Measurements from ENCODE around the gene SP8.

The SP8 gene

DNA sequence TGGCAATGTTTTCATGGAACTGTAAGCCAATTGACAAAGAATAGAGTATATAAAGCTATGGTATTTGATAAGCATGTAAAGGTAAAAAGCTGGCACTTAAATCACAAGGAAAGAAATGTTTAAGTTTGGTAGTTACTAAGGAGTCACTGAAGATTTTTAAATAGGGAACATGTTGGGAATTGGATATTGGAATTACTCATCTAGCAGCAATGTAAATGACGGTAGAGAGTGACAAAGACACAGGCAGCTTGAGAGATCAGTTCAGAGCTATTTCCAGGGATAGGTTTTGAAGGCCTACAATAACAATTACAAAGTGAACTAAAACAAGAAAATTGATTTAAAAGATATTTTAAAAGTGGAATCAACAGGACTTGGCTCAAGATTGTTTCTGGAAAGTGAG, 36.8 kb downstream of the SP8 start:
- no peak for DNase-seq (ENCODE audit: low read depth)

GRCh38 chr7:20748853-20749252, 37.8 kb downstream of the SP8 start:
- no peak for DNase-seq (ENCODE audit: low read depth)

GRCh38 chr7:20747001-20747400, 39.7 kb downstream of the SP8 start:
- DNase-seq (ENCODE audit: low read depth), result no peak

GRCh38 chr7:20745702-20746101, 41.0 kb downstream of the SP8 start:
- no peak for DNase-seq (ENCODE audit: low read depth)

GRCh38 chr7:20744954-20745446, 41.7 kb downstream of the SP8 start:
- DNase-seq (ENCODE audit: low read depth), result no peak

DNA sequence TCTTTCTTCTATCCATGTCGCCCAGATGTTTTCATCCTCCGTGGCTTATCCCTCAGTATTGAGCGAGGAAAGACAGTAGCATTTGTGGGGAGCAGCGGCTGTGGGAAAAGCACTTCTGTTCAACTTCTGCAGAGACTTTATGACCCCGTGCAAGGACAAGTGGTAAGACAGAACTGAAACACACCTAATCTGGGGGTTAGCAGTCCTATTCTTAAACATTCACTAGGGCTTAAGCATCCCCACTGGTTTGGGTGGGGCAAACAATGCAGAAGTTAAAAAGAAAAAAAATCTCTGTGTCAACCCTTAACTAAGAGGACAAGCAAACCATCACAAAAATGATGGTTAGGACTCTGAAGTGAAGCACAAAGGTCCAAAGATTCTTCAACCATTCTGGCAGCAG, 43.8 kb downstream of the SP8 start:
- DNase-seq (ENCODE audit: low read depth), result no peak

- no peak for DNase-seq (ENCODE audit: low read depth)
Measured at GRCh38 chr7:20741801-20742200, 44.9 kb downstream of the SP8 start.

DNA sequence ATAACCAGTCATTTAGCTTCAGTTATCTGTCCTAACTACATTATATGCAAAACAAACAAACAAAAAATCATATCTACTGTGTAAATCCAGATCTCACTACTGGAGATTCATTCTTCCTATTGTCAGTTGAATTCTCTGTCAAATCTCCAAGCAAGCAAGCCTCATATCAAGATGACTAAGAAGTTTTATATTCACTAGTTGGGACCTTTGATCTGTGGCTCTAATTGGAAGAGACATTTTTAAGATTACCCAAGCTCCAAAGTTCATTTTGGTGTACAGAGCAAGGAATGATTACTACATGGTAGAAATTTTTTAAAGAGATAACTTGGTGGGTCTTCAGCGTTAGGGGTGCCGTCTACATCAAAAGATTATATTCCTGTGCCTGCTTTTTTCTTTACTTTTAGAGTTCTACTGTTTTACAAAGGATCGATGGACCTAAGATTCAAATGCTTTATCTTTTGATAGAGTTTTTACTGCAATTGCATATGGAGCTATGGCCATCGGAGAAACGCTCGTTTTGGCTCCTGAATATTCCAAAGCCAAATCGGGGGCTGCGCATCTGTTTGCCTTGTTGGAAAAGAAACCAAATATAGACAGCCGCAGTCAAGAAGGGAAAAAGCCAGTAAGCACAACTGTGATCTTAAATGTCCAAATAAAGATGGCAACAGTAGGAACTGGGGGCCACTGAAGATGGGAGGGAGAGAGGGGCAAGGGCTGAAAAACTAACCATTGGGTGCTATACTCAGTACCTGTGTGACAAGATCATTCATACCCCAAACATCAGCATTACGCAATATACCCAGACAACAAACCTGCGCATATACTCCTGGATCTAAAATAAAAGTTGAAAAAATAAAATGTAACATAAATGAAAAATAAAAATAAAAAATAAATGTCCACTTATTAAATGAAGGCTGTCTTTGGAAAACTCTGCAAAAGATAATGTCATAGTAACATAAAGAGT, 47.9 kb downstream of the SP8 start:
- DNase-seq (ENCODE audit: low read depth), result no peak

DNA sequence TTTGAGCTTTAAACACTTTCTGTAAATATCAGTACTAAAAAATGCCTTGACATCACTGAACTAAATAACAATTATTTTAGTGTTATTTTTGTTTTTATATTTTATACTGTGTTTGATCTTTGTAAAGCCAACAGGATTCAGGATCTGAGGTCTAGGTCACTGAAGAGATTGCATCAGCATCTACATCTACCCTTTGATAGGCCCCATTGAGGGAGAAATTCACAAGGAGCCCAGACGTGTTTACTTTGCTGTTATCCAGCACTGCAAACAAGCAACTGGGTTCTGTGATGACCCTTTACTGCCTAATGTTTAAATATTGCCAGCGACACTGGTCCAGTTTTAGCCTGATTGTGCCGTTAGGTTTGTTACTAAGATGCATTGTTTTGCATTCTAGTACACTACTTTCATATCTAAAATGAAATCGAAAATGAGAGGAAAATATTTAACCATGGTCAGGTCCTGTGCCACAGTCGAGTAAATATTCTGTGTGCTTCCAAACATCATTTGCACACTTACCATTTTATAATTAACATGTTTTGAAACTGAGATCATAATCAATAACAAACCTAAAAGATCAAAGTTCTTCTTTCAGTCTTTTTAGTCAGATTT, 48.7 kb downstream of the SP8 start:
- no peak for DNase-seq (ENCODE audit: low read depth)

DNA sequence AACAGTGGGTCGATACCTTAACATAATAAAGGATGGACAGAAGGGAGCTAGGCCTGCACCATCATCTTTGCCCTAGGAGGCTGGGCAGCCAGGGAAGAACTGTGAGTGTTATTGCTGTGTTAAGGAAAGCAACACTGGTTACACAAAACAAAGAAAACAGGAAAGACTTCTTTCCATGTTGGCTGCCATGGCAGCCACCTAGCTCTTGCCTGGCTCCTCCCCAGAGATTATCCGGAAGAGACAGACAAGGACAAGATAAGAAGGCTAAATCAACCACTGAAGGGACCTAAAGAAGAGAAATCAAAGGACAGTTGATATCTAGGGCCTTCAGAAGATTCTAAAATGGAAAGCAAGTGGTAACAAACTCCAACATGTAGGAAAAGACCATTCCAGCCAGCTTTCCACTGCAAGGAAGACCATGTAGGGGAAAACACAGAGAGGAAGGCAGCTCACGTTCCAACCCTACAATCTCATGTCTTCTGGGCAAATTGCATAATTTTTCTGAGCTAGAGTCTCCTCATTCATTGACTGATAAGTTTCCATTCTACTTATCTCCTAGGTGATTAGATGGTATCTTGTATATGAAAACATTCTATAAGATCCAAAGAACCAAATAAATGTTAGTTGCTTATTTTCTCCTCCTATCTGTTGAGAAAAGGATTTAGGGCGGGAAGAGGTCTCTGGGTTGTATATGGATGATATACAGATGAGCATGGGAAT, 51.2 kb downstream of the SP8 start:
- DNase-seq (ENCODE audit: low read depth), result no peak

Data from GM04504 (cell line).